HepG2 (cell line): ENCODE data around the gene ERCC6. TPM values are rescaled to one million over a fixed set of nuclear protein-coding genes. Genes with fewer than 3 reads are reported as not detected.

Experiments used
- ATAC-seq: fragments of 200-7000 bp; cut with Tn5 transposase; 3 replicates; pipeline ENCODE4 v1.9.1; 2020; ENCODE audit warnings: mild to moderate bottlenecking, moderate library complexity
- BruUV-seq: library from RNA; stranded (reverse); fragments of 400-500 nt; replicated peaks from 2 replicates; lab custom pipeline; 2021; lab: Mats Ljungman, UMichigan
- CTCF ChIA-PET: fragments of 300-600 bp; formaldehyde crosslinking; extraction: SDS; loops from one replicate; lab custom pipeline; 2021; ENCODE audit warnings: low total read pairs, inconsistent platforms, low intra/inter-chr PET ratio; lab: Yijun Ruan, JAX
- POLR2A ChIA-PET: fragments of 350-600 bp; sonication (Branson Sonifier 250); formaldehyde crosslinking; loops from one replicate; lab custom pipeline; 2020; ENCODE audit warnings: antibody characterized with exemption, inconsistent platforms; lab: Yijun Ruan, JAX
- DNase-seq: peaks from one replicate; pipeline ENCODE4 v3.0.0-alpha.2; 2015; ENCODE audit warnings: low spot score
- FAIRE-seq: peaks from 3 replicates; lab custom pipeline; 2011; peaks lifted over from hg19 to GRCh38; lab: Jason Lieb, UNC
- H2AFZ ChIP-seq: one replicate; pipeline ENCODE4 v1.6.1; 2011; ENCODE audit warnings: low read length, inconsistent platforms
- H3K27ac ChIP-seq: fragments of 300-600 bp; 3 replicates; pipeline ENCODE4 v1.8.0; 2011; ENCODE audit warnings: mixed run types, mild to moderate bottlenecking, mixed read lengths, low read length, inconsistent platforms; ENCODE audit not compliant: insufficient read depth; ENCODE audit errors: extremely low read length
- H3K27me3 ChIP-seq, 2 experiments: fragments of 200-600 bp in 1 of 2; 2 replicates in 1 of 2; 3 replicates in 1 of 2; pipeline versions ENCODE4 v1.6.0 to v1.8.0; 2011; ENCODE audit warnings: low read length in 2 of 2, mild to moderate bottlenecking in 2 of 2, moderate library complexity in 2 of 2, inconsistent platforms in 1 of 2; ENCODE audit not compliant: insufficient read depth in 2 of 2, control insufficient read depth in 1 of 2
- H3K36me3 ChIP-seq, 2 experiments: fragments of 200-600 bp in 1 of 2; replicated peaks in 1 of 2; 2 replicates in 1 of 2; 3 replicates in 1 of 2; pipeline versions ENCODE4 v1.5.1 to v1.8.0; 2011; ENCODE audit warnings: low read length in 2 of 2, inconsistent platforms in 1 of 2; ENCODE audit not compliant: insufficient read depth in 2 of 2, control insufficient read depth in 1 of 2
- H3K4me1 ChIP-seq: 2 replicates; pipeline ENCODE4 v1.5.1; 2012; ENCODE audit warnings: low read length, inconsistent platforms; ENCODE audit not compliant: insufficient read depth
- H3K4me2 ChIP-seq: 2 replicates; pipeline ENCODE4 v1.6.0; 2011; ENCODE audit warnings: low read depth, low read length, inconsistent platforms
- H3K4me3 ChIP-seq, 3 experiments: fragments of 200-600 bp in 1 of 3; sonication (generic), shearing (Covaris generic) in 1 of 3; replicated peaks in 1 of 3; 2 replicates each; pipeline ENCODE4 v1.5.1; 2011 to 2016; ENCODE audit warnings: low read length in 3 of 3, inconsistent platforms in 2 of 3, low read depth in 2 of 3, mild to moderate bottlenecking in 2 of 3, control low read depth in 1 of 3, mixed read lengths in 1 of 3; ENCODE audit not compliant: insufficient read depth in 1 of 3
- H3K79me2 ChIP-seq: one replicate; pipeline ENCODE4 v1.6.1; 2011; ENCODE audit warnings: low read length, inconsistent platforms; ENCODE audit not compliant: insufficient read depth
- H3K9ac ChIP-seq: 2 replicates; pipeline ENCODE4 v1.6.0; 2011; ENCODE audit warnings: mild to moderate bottlenecking, low read depth, low read length, inconsistent platforms; ENCODE audit not compliant: insufficient read depth
- H3K9me3 ChIP-seq: 2 replicates; pipeline ENCODE4 v1.5.1; 2012; ENCODE audit warnings: mild to moderate bottlenecking, low read length
- H4K20me1 ChIP-seq: 2 replicates; pipeline ENCODE4 v1.6.0; 2011; ENCODE audit warnings: inconsistent platforms, mild to moderate bottlenecking, low read length, moderate library complexity; ENCODE audit not compliant: insufficient read depth
- FOXM1 ChIP-seq: sonication (generic); formaldehyde crosslinking; IDR thresholded peaks from 2 replicates; pipeline ENCODE4 v1.5.0; 2020; ENCODE audit warnings: missing genetic modification reagents
- ZBTB46 ChIP-seq: sonication (generic); formaldehyde crosslinking; IDR thresholded peaks from 2 replicates; pipeline ENCODE4 v1.4.0; 2020; ENCODE audit warnings: mild to moderate bottlenecking, missing genetic modification reagents, borderline replicate concordance
- ZFAT ChIP-seq: sonication (generic); formaldehyde crosslinking; conservative IDR thresholded peaks from 2 replicates; pipeline ENCODE4 v1.8.1; 2023; ENCODE audit warnings: missing genetic modification reagents, inconsistent platforms
- ZKSCAN5 ChIP-seq: sonication (generic); formaldehyde crosslinking; IDR thresholded peaks from 2 replicates; pipeline ENCODE4 v1.5.1; 2020; ENCODE audit warnings: mild to moderate bottlenecking, missing genetic modification reagents
- ZNF18 ChIP-seq: sonication (generic); formaldehyde crosslinking; IDR thresholded peaks from 2 replicates; pipeline ENCODE4 v1.8.0; 2022; ENCODE audit warnings: mild to moderate bottlenecking, missing genetic modification reagents; ENCODE audit not compliant: insufficient replicate concordance
- ZNF367 ChIP-seq: sonication (generic); formaldehyde crosslinking; IDR thresholded peaks from 2 replicates; pipeline ENCODE4 v1.4.0; 2020; ENCODE audit warnings: missing genetic modification reagents, borderline replicate concordance
- ZNF382 ChIP-seq: sonication (generic); formaldehyde crosslinking; IDR thresholded peaks from 2 replicates; pipeline ENCODE4 v1.5.0; 2020; ENCODE audit warnings: missing genetic modification reagents, mild to moderate bottlenecking, borderline replicate concordance
- WGBS: methylation state at CpG from one replicate; pipeline ENCODE4 v1.1.6; 2017; ENCODE audit warnings: low lambda C conversion rate; 5-methylcytosine and 5-hydroxymethylcytosine counted together
- in situ Hi-C: cut with HindIII; loops from 2 replicates; pipeline ENCODE4 v1.10.0; 2017; ENCODE audit warnings: low pct_unique_long_range_greater_than_20kb; ENCODE audit not compliant: extremely low pct_ligation_motif_present
- intact Hi-C: fragments of 100-400 bp; cut with micrococcal nuclease; formaldehyde crosslinking; loops from one replicate; pipeline ENCODE4 v1.10.0; 2022; ENCODE audit not compliant: unreplicated experiment
- polyA plus RNA-seq, 8 experiments: library from polyadenylated mRNA; depleted of rRNA in 3 of 8; stranded (reverse) in 7 of 8; unstranded in 1 of 8; fragments of >200 nt; fragmentation: Illumina TruSeq in 4 of 8; extraction: Trizol in 4 of 8; gene quantifications; 2 replicates each; pipeline versions ENCODE4 v1.2.1 to v1.2.3, GENCODE V29; 2011 to 2016; ENCODE audit warnings: low read depth in 4 of 8, missing spikeins in 1 of 8, mixed read lengths in 1 of 8; ENCODE audit not compliant: insufficient read depth in 1 of 8
- total RNA-seq, 5 experiments: library from RNA; depleted of rRNA; stranded (reverse); fragments of >200 nt; fragmentation: Illumina TruSeq; extraction: Trizol; gene quantifications; 2 replicates each; pipeline ENCODE4 v1.2.3, GENCODE V29; 2016; ENCODE audit warnings: low read depth in 1 of 5

The ERCC6 gene
- total and polyA plus RNA-seq, 2 of the 13 experiments (the other 11 are each of a cell fraction or from before 2014, with no cell fraction given), result 5.1 to 9.8 TPM

- Histone ChIP-seq H3K79me2 (no peaks in the 10 kb centered on the region), H3K36me3 (peaks cover 12 to 40% of the 10 kb centered on the region in 2 experiments)
- in situ Hi-C loops, result no loop called here
Measured at GRCh38 chr10:49520122-49520775, 18.7 kb downstream of the ERCC6 start.

DNA sequence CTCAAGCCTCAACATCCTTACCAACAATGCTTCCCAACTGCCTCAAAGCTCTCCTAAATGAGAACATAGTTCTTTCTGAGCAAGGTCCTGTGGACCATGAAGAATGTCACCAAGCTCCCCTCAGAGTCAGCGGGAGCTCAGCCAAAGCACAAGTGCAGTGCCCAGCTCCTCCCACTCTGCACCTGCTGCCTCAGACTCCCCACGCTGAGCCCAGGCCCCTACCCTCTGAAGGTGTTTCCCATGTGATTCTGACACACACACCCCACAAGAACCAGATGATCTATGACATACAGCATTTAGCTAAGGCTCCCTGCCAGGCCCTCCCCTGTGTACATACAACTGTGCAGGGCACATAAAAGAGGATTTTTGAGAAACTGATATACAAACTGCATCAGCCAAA lies 19.2 kb downstream of the ERCC6 start:
- Histone ChIP-seq H3K27ac (no peak overlapping the region), H3K9me3 (no peaks in the 10 kb centered on the region), H3K4me2 (no peak overlapping the region), H2AFZ (no peak overlapping the region), H3K27me3 (no peaks in the 10 kb centered on the region), H3K4me1 (peaks cover 12% of the 10 kb centered on the region), H3K79me2 (no peaks in the 10 kb centered on the region), H3K9ac (no peak overlapping the region), H3K36me3 (peaks cover 11 to 35% of the 10 kb centered on the region in 2 experiments), H4K20me1 (no peaks in the 10 kb centered on the region), H3K4me3 (no peak overlapping the region)
- WGBS, result 100% methylated on average over 1 of the region's 2 CpGs
- DNase-seq, result no peak
- intact Hi-C loops, result loop anchor here (2.0 kb wide), 1 partner anchor 861 kb away; no protein-coding TSS in a partner anchor
- no peak for TF ChIP-seq ZFAT (CRISPR knock-in tag)
- no peak for TF ChIP-seq ZNF382 (CRISPR knock-in tag)
- TF ChIP-seq ZNF18 (CRISPR knock-in tag), result no peak
- no TSS peak for BruUV-seq
- ChIA-PET POLR2A (no interaction called here), CTCF (interaction anchor here (1.7 kb wide), 1 partner anchor 112 kb away, joined by 16 read pairs; no protein-coding TSS in a partner anchor)
- ATAC-seq, result no peak
- FAIRE-seq, result no peak
- in situ Hi-C loops, result loop anchor here (10.0 kb wide), 2 partner anchors 545 to 865 kb away; no protein-coding TSS in a partner anchor

More at GRCh38 chr10:49520122-49520775, 18.7 kb downstream of the ERCC6 start:
- Histone ChIP-seq H4K20me1 (no peaks in the 10 kb centered on the region), H3K27me3 (no peaks in the 10 kb centered on the region), H3K4me3 (no peak overlapping the region), H3K27ac (no peak overlapping the region), H2AFZ (no peak overlapping the region), H3K4me2 (no peak overlapping the region), H3K4me1 (peaks cover 12% of the 10 kb centered on the region), H3K9me3 (no peaks in the 10 kb centered on the region), H3K9ac (no peak overlapping the region)
- ChIA-PET POLR2A (no interaction called here), CTCF (no interaction called here)
- ATAC-seq, result no peak
- TF ChIP-seq ZBTB46 (CRISPR knock-in tag), result no peak
- TF ChIP-seq FOXM1 (CRISPR knock-in tag), result no peak
- TF ChIP-seq ZKSCAN5 (CRISPR knock-in tag), result no peak
- no peak for TF ChIP-seq ZNF367
- no TSS peak for BruUV-seq
- intact Hi-C loops, result no loop called here
- 83% methylated on average over 8 of the region's 8 CpGs for WGBS
- DNase-seq, result no peak
- no peak for FAIRE-seq
